Omental fat pad (tissue), 4 donors: Measurements from ENCODE around the gene SYTL5. TPM values are rescaled to one million over a fixed set of nuclear protein-coding genes. Genes with fewer than 3 reads are reported as not detected.

Experiments used
- ATAC-seq: fragments of 150-250 bp; one replicate; pipeline ENCODE4 v1.9.1; 2016; ENCODE audit warnings: mild to moderate bottlenecking, moderate library complexity; ENCODE audit not compliant: low FRiP score
- DNase-seq: peaks from one replicate; pipeline ENCODE4 v3.0.0-alpha.2; 2019; ENCODE audit warnings: low spot score
- CTCF ChIP-seq, 3 donors: fragments of 450-650 bp; IDR thresholded peaks; one replicate each; pipeline ENCODE4 v1.5.1; 2016 to 2017; ENCODE audit warnings: antibody characterized with exemption in 3 of 3, mild to moderate bottlenecking in 3 of 3, moderate library complexity in 2 of 3
- total RNA-seq, 4 donors: library from RNA; depleted of rRNA; stranded (reverse); fragments of >200 nt; gene quantifications; one replicate each; pipeline ENCODE4 v1.1.0, GENCODE V29; 2016

Gene SYTL5
- total RNA-seq, 4 donors from 2014 or later, result 0.09 TPM; not detected in 3

- ATAC-seq, result no peak
- no peak for DNase-seq
- TF ChIP-seq CTCF (IDR thresholded peaks at IDR 0.05), result no peak
These were observed 12.5 kb downstream of the SYTL5 start for GRCh38 chrX:38018766-38019425.

GRCh38 chrX:38028300-38028699 lies 21.9 kb downstream of the SYTL5 start:
- no peak for TF ChIP-seq CTCF (IDR thresholded peaks at IDR 0.05)
- no peak for DNase-seq
- no peak for ATAC-seq

DNA sequence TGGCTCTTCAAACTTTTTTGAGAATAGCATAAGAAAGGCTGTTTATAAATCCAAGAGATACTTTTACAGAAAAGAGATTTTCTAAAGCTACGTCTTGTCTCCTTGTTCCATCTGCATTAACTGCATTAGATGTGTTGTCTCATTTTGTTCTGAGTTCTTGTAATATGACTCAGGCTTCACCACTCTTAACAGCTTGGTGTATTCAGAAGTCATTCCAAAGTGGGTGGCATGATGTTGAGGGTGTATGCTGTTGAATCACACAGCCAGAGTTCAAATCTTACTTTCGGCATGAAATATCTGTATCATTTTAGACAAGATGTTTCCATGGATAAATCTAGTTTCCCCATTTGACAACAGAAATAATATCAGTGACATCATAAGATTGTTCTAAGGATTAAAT lies 30.1 kb downstream of the SYTL5 start:
- ATAC-seq (no peak), DNase-seq (no peak)
- no peak for TF ChIP-seq CTCF (IDR thresholded peaks at IDR 0.05)

GRCh38 chrX:38038501-38038900 lies 32.1 kb downstream of the SYTL5 start:
- no peak for DNase-seq
- ATAC-seq, result no peak
- no peak for TF ChIP-seq CTCF (IDR thresholded peaks at IDR 0.05)

DNA sequence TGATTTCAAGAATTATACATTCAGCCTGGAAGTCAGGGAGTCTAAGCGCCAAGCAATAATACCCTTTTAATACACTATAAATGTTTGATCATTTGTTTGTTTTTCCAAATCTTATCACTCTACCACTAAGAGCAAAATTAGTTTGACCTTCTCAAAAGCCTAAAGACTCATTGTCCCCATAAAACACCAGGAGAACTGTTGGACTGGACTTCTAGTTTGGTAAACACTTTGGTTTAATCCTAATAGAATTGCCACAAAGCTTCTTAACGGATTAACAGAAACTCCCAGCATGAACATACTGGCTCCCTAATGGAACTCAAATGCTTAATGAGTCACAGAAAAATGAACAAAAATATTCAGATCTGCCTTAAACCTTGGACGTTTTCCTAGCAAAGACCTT lies 34.9 kb downstream of the SYTL5 start:
- ATAC-seq, result no peak
- TF ChIP-seq CTCF (IDR thresholded peaks at IDR 0.05), result no peak
- no peak for DNase-seq

DNA sequence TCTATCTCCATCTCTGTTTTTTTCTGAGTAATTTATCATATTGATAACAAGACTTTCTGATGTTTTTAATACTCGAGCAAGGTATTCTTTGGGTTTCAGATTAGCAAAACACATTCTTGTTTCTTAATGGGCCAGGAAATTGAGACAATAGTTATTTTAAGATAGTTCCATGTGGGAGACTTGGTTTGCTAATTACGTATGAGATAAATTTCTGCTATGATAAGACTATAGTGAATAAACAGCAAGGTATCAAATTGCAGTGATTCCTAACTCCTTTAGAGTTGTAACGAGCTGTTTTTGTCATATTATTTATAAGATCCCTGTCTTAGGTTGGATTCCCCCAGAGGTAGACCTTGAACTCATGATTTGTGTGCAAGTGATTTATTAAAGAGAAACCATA lies 38.3 kb downstream of the SYTL5 start:
- TF ChIP-seq CTCF (IDR thresholded peaks at IDR 0.05), result no peak
- no peak for ATAC-seq
- no peak for DNase-seq

DNA sequence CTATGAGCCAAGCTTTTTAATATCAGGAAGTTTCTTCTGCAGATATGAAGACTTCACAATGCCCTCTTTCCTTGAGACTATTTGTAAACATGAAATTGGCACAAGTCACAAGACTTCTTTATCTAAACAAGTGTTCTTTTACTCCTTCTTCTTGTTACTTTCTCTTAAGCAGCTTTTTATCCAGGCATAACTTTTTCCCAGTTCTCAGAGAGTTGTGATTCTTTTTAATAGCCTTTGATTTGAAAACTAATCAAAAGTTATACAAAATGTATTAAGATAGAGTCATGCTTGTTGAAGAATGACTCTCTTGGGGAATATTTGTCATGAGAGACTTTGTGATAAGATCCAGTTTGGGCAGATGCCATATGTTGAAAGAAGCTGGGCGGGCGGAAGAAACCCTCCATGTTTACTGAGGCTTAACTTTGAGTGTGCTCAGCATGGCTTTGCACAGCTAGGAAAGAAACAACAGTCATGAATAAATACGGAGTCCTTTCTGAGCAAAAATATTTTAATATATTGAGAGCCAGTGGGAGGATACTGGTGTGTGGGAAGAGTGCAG lies 39.3 kb downstream of the SYTL5 start:
- DNase-seq, result no peak
- no peak for ATAC-seq
- TF ChIP-seq CTCF (IDR thresholded peaks at IDR 0.05), result no peak
